GM21717 (cell line): Measurements from ENCODE around the gene PLAU.
A peak's percentile ranks its signal among the peaks of the same experiment; 100 is the strongest.
"Not testable (repeated sequence)": the region's sequence is repeated elsewhere in the genome, so short reads cannot be mapped to it uniquely, and the experiment has no call there.

Experiments
- ATAC-seq: cut with Tn5 transposase; IDR thresholded peaks from one replicate; pipeline ENCODE4 v1.9.1; 2021; ENCODE audit warnings: mild to moderate bottlenecking, moderate library complexity; ENCODE audit not compliant: unreplicated experiment

PLAU gene

GRCh38 chr10:73895381-73895780 is 15.6 kb upstream of the PLAU start:
- not testable (repeated sequence) for ATAC-seq

- ATAC-seq, result no peak
These were observed 13.2 kb upstream of the PLAU start for GRCh38 chr10:73897693-73898092.

GRCh38 chr10:73898730-73899410 is 12.1 kb upstream of the PLAU start:
- ATAC-seq, result no peak

GRCh38 chr10:73899423-73899822 is 11.5 kb upstream of the PLAU start:
- ATAC-seq, result no peak

- no peak for ATAC-seq
These were observed 10.9 kb upstream of the PLAU start for GRCh38 chr10:73900064-73900463.

- ATAC-seq, result no peak
These were observed 9.7 kb upstream of the PLAU start for GRCh38 chr10:73901261-73901660.

- no peak for ATAC-seq
These were observed 8.6 kb upstream of the PLAU start for GRCh38 chr10:73902351-73902750.

GRCh38 chr10:73905256-73906020 is 5.5 kb upstream of the PLAU start:
- no peak for ATAC-seq

GRCh38 chr10:73906524-73907447 is 4.1 kb upstream of the PLAU start:
- ATAC-seq, result no peak

GRCh38 chr10:73907841-73908517 is 3.0 kb upstream of the PLAU start:
- ATAC-seq, result no peak

- peak; percentile 52 for ATAC-seq
These were observed 1.9 kb upstream of the PLAU start for GRCh38 chr10:73908853-73909539.

GRCh38 chr10:73909540-73910115 is 1.3 kb upstream of the PLAU start:
- no peak for ATAC-seq

GRCh38 chr10:73910401-73910763 is 550 bp upstream of the PLAU start:
- ATAC-seq, result no peak

- ATAC-seq, result no peak
These were observed 647 bp downstream of the PLAU start for GRCh38 chr10:73911553-73912004.

- ATAC-seq, result no peak
These were observed 3.1 kb downstream of the PLAU start for GRCh38 chr10:73914036-73914435.

- ATAC-seq, result no peak
These were observed 4.4 kb downstream of the PLAU start for GRCh38 chr10:73915206-73915851.

- no peak for ATAC-seq
These were observed 6.0 kb downstream of the PLAU start for GRCh38 chr10:73916761-73917470.

- ATAC-seq, result no peak
These were observed 6.8 kb downstream of the PLAU start for GRCh38 chr10:73917566-73918305.
